SK-N-SH (cell line): ENCODE data around the gene PHACTR2. TPM values are rescaled to one million over a fixed set of nuclear protein-coding genes. Genes with fewer than 3 reads are reported as not detected.
"Not testable (repeated sequence)": the region's sequence is repeated elsewhere in the genome, so short reads cannot be mapped to it uniquely, and the experiment has no call there.

Source experiments
- CTCF ChIA-PET: fragments of 300-600, 350-600 bp; formaldehyde crosslinking; extraction: SDS; loops from one replicate; lab custom pipeline; 2021; lab: Yijun Ruan, JAX
- POLR2A ChIA-PET: fragments of 350-600 bp; sonication (Branson Sonifier 250); formaldehyde crosslinking; extraction: SDS; loops from one replicate; lab custom pipeline; 2020; ENCODE audit warnings: antibody characterized with exemption, inconsistent platforms; lab: Yijun Ruan, JAX
- DNase-seq: peaks from one replicate; pipeline ENCODE4 v3.0.0; 2012
- H2AFZ ChIP-seq: fragments of 200-600 bp; sonication (generic); 2 replicates; pipeline ENCODE4 v1.8.1; 2016; ENCODE audit warnings: antibody characterized with exemption, mild to moderate bottlenecking, low read depth
- H3F3A ChIP-seq: fragments of 200-600 bp; sonication (generic); replicated peaks from 2 replicates; pipeline ENCODE3; 2016; ENCODE audit warnings: antibody characterized with exemption, mild to moderate bottlenecking; ENCODE audit not compliant: insufficient read depth
- H3K27ac ChIP-seq, 2 experiments: fragments of 200-500 bp in 1 of 2; fragments of 200-600 bp in 1 of 2; sonication (Bioruptor generic) in 1 of 2; sonication (generic), shearing (Covaris generic) in 1 of 2; 2 replicates each; pipeline versions ENCODE4 v1.5.1 to v1.6.1; 2014 to 2016; ENCODE audit warnings: low read depth in 2 of 2, inconsistent platforms in 1 of 2, low read length in 1 of 2, mild to moderate bottlenecking in 1 of 2, mixed read lengths in 1 of 2
- H3K27me3 ChIP-seq: fragments of 200-600 bp; sonication (generic), shearing (Covaris generic); 2 replicates; pipeline ENCODE4 v1.6.1; 2016; ENCODE audit warnings: mixed run types; ENCODE audit not compliant: insufficient read depth
- H3K36me3 ChIP-seq, 2 experiments: fragments of 200-500 bp in 1 of 2; fragments of 200-600 bp in 1 of 2; sonication (Bioruptor generic) in 1 of 2; sonication (generic) in 1 of 2; replicated peaks in 1 of 2; 2 replicates each; pipeline versions ENCODE3 to v1.5.1; 2014 to 2016; ENCODE audit warnings: low read length in 1 of 2, mild to moderate bottlenecking in 1 of 2; ENCODE audit not compliant: insufficient read depth in 2 of 2, control insufficient read depth in 1 of 2
- H3K4me1 ChIP-seq, 2 experiments: fragments of 200-500 bp in 1 of 2; fragments of 200-600 bp in 1 of 2; sonication (Bioruptor generic) in 1 of 2; sonication (generic), shearing (Covaris generic) in 1 of 2; 2 replicates each; pipeline versions ENCODE4 v1.5.1 to v1.6.1; 2014 to 2016; ENCODE audit warnings: low read depth in 1 of 2, low read length in 1 of 2, mixed run types in 1 of 2; ENCODE audit not compliant: insufficient read depth in 2 of 2, control insufficient read depth in 1 of 2
- H3K4me2 ChIP-seq: fragments of 200-600 bp; sonication (generic), shearing (Covaris generic); 2 replicates; pipeline ENCODE4 v1.6.1; 2017; ENCODE audit warnings: mixed run types
- H3K4me3 ChIP-seq, 2 experiments: fragments of 200-500 bp in 1 of 2; fragments of 200-600 bp in 1 of 2; sonication (Bioruptor generic) in 1 of 2; sonication (generic), shearing (Covaris generic) in 1 of 2; 2 replicates each; pipeline versions ENCODE4 v1.5.1 to v1.8.1; 2014 to 2016; ENCODE audit warnings: low read depth in 2 of 2, inconsistent platforms in 1 of 2, low read length in 1 of 2, mild to moderate bottlenecking in 1 of 2, mixed read lengths in 1 of 2, moderate library complexity in 1 of 2
- H3K79me2 ChIP-seq: fragments of 200-600 bp; sonication (generic); 2 replicates; pipeline ENCODE4 v1.8.1; 2017; ENCODE audit warnings: mild to moderate bottlenecking; ENCODE audit not compliant: insufficient read depth
- H3K9ac ChIP-seq: fragments of 200-600 bp; sonication (generic); 2 replicates; pipeline ENCODE4 v1.6.1; 2017; ENCODE audit warnings: mixed run types
- H3K9me2 ChIP-seq: fragments of 200-600 bp; sonication (generic); 2 replicates; pipeline ENCODE4 v1.6.1; 2017; ENCODE audit warnings: mixed run types
- H3K9me3 ChIP-seq: fragments of 200-600 bp; sonication (generic); 2 replicates; pipeline ENCODE4 v1.6.1; 2017; ENCODE audit warnings: mixed run types, mild to moderate bottlenecking, moderate library complexity
- H4K20me1 ChIP-seq: fragments of 200-600 bp; sonication (generic); 2 replicates; pipeline ENCODE4 v1.6.1; 2017; ENCODE audit warnings: mild to moderate bottlenecking, mixed run types; ENCODE audit not compliant: insufficient read depth
- EZH2phosphoT487 ChIP-seq: fragments of 200-600 bp; sonication (generic); IDR thresholded peaks from 2 replicates; pipeline ENCODE4 v1.6.1; 2017; ENCODE audit warnings: low read depth, mixed run types, mild to moderate bottlenecking, antibody characterized with exemption, moderate library complexity, borderline replicate concordance
- FOXJ3 ChIP-seq: sonication (generic); formaldehyde crosslinking; IDR thresholded peaks from 2 replicates; pipeline ENCODE4 v1.5.1; 2020; ENCODE audit warnings: mild to moderate bottlenecking, missing genetic modification reagents
- GABPA ChIP-seq: IDR thresholded peaks from 2 replicates; pipeline ENCODE4 v1.4.0; 2012; ENCODE audit warnings: low read depth, mild to moderate bottlenecking
- GATA2 ChIP-seq: sonication (generic); formaldehyde crosslinking; IDR thresholded peaks from 2 replicates; pipeline ENCODE4 v1.5.0; 2020; ENCODE audit warnings: mild to moderate bottlenecking, missing genetic modification reagents
- MAX ChIP-seq: IDR thresholded peaks from 2 replicates; pipeline ENCODE4 v1.4.0; 2012; ENCODE audit warnings: low read depth
- MEF2A ChIP-seq: IDR thresholded peaks from 2 replicates; pipeline ENCODE4 v1.4.0; 2012; ENCODE audit warnings: low read depth, borderline replicate concordance
- NFIC ChIP-seq: IDR thresholded peaks from 2 replicates; pipeline ENCODE4 v1.4.0; 2012; ENCODE audit warnings: borderline replicate concordance
- NRF1 ChIP-seq: IDR thresholded peaks from 2 replicates; pipeline ENCODE4 v1.6.1; 2012; ENCODE audit warnings: low read depth, mild to moderate bottlenecking, low read length
- POLR2AphosphoS5 ChIP-seq: IDR thresholded peaks from 2 replicates; pipeline ENCODE4 v1.6.1; 2012; ENCODE audit warnings: low read depth, low read length
- RCOR1 ChIP-seq: fragments of 150-350 bp; IDR thresholded peaks from 2 replicates; pipeline ENCODE4 v1.6.1; 2017; ENCODE audit warnings: antibody characterized with exemption, low read length
- REST ChIP-seq: IDR thresholded peaks from 2 replicates; pipeline ENCODE4 v1.6.1; 2012; ENCODE audit warnings: mild to moderate bottlenecking, low read depth, low read length, moderate library complexity
- RFX5 ChIP-seq: IDR thresholded peaks from 2 replicates; pipeline ENCODE4 v1.6.1; 2012; ENCODE audit warnings: mild to moderate bottlenecking, improper control_type of control experiment, low read length
- RXRA ChIP-seq: IDR thresholded peaks from 2 replicates; pipeline ENCODE4 v1.4.0; 2012; ENCODE audit warnings: low read depth, mild to moderate bottlenecking, borderline replicate concordance
- TAF1 ChIP-seq: IDR thresholded peaks from 2 replicates; pipeline ENCODE4 v1.6.1; 2012; ENCODE audit warnings: low read depth, mild to moderate bottlenecking, low read length, moderate library complexity, borderline replicate concordance
- TEAD4 ChIP-seq: IDR thresholded peaks from 2 replicates; pipeline ENCODE4 v1.4.0; 2012; ENCODE audit warnings: mild to moderate bottlenecking, borderline replicate concordance; ENCODE audit not compliant: insufficient read depth
- YY1 ChIP-seq: IDR thresholded peaks from 2 replicates; pipeline ENCODE4 v1.4.0; 2012; ENCODE audit warnings: low read depth, mild to moderate bottlenecking
- ZBTB33 ChIP-seq: IDR thresholded peaks from 2 replicates; pipeline ENCODE4 v1.4.0; 2012; ENCODE audit warnings: low read depth, borderline replicate concordance
- WGBS: methylation state at CpG from one replicate; pipeline ENCODE4 v1.1.6; 2017; ENCODE audit warnings: low lambda C conversion rate; 5-methylcytosine and 5-hydroxymethylcytosine counted together
- polyA plus RNA-seq, 3 experiments: library from polyadenylated mRNA; depleted of rRNA; stranded (reverse); fragments of >200 nt; gene quantifications; 2 replicates each; pipeline ENCODE4 v1.2.3, GENCODE V29; 2012

PHACTR2 gene
- polyA plus RNA-seq, 1 of the 3 experiments (the other 2 are of a cell fraction) = 5.0 TPM

- POLR2A ChIA-PET = no interaction called here
- no peak overlapping the region for H3K9ac ChIP-seq
- no peaks in the 10 kb centered on the region for H3K9me3 ChIP-seq
- no peaks in the 10 kb centered on the region for H3K4me1 ChIP-seq
- H3K27me3 ChIP-seq = no peaks in the 10 kb centered on the region
- H3K27ac ChIP-seq = no peak overlapping the region
- CTCF ChIA-PET = no interaction called here
- H3K4me2 ChIP-seq = no peak overlapping the region
- no peak overlapping the region for H3K4me3 ChIP-seq
- TF ChIP-seq RCOR1 = no peak
- no peak for TF ChIP-seq RFX5
- TF ChIP-seq TAF1 = no peak
- TF ChIP-seq POLR2AphosphoS5 = no peak
- TF ChIP-seq REST = no peak
- no peak for TF ChIP-seq NRF1
- no peak for TF ChIP-seq MAX
- no peak for TF ChIP-seq EZH2phosphoT487
- TF ChIP-seq RXRA = no peak
- H2AFZ ChIP-seq = no peak overlapping the region
- DNase-seq = no peak
- H4K20me1 ChIP-seq = no peaks in the 10 kb centered on the region
- no peaks in the 10 kb centered on the region for H3K36me3 ChIP-seq
- WGBS = 84% methylated on average over 4 of the region's 4 CpGs
- no peaks in the 10 kb centered on the region for H3K79me2 ChIP-seq
- no peaks in the 10 kb centered on the region for H3K9me2 ChIP-seq
- H3F3A ChIP-seq = no peaks in the 10 kb centered on the region
Observed at GRCh38 chr6:143656026-143656425, 21.7 kb upstream of the PHACTR2 start.

GRCh38 chr6:143657809-143658208, 20.0 kb upstream of the PHACTR2 start:
- no peaks in the 10 kb centered on the region for H3K9me2 ChIP-seq
- POLR2A ChIA-PET = no interaction called here
- no peaks in the 10 kb centered on the region for H4K20me1 ChIP-seq
- no peak overlapping the region for H3K4me2 ChIP-seq
- H3K27ac ChIP-seq = no peak overlapping the region
- CTCF ChIA-PET = no interaction called here
- H3K36me3 ChIP-seq = no peaks in the 10 kb centered on the region
- H3K4me3 ChIP-seq = no peak overlapping the region
- no peaks in the 10 kb centered on the region for H3K9me3 ChIP-seq
- WGBS = 20% methylated on average over 1 of the region's 2 CpGs
- no peaks in the 10 kb centered on the region for H3K79me2 ChIP-seq
- no peaks in the 10 kb centered on the region for H3F3A ChIP-seq
- H3K27me3 ChIP-seq = no peaks in the 10 kb centered on the region
- no peaks in the 10 kb centered on the region for H3K4me1 ChIP-seq
- DNase-seq = no peak
- no peak overlapping the region for H2AFZ ChIP-seq
- no peak for TF ChIP-seq MEF2A
- no peak for TF ChIP-seq ZBTB33
- no peak for TF ChIP-seq RXRA
- no peak for TF ChIP-seq GATA2 (CRISPR knock-in tag)
- no peak for TF ChIP-seq FOXJ3
- TF ChIP-seq TEAD4 = no peak
- TF ChIP-seq GABPA = no peak
- no peak for TF ChIP-seq NFIC
- no peak for TF ChIP-seq YY1
- no peak overlapping the region for H3K9ac ChIP-seq

GRCh38 chr6:143660170-143660569, 17.6 kb upstream of the PHACTR2 start:
- DNase-seq, H3K4me3 ChIP-seq, H3K9me2 ChIP-seq, H3K36me3 ChIP-seq, H4K20me1 ChIP-seq, CTCF ChIA-PET, H3K4me2 ChIP-seq, POLR2A ChIA-PET, H3K27ac ChIP-seq, H3K4me1 ChIP-seq, H3K79me2 ChIP-seq, H3K9ac ChIP-seq, H3K27me3 ChIP-seq, H3K9me3 ChIP-seq, H2AFZ ChIP-seq, H3F3A ChIP-seq: not testable (repeated sequence)
- 85% methylated on average over 3 of the region's 3 CpGs for WGBS
